GM18870 (cell line): Measurements from ENCODE around the gene SUSD6.

Source experiments
- ATAC-seq: cut with Tn5 transposase; IDR thresholded peaks from one replicate; pipeline ENCODE4 v1.9.1; 2021; ENCODE audit warnings: moderate library complexity; ENCODE audit not compliant: unreplicated experiment

Gene SUSD6

DNA sequence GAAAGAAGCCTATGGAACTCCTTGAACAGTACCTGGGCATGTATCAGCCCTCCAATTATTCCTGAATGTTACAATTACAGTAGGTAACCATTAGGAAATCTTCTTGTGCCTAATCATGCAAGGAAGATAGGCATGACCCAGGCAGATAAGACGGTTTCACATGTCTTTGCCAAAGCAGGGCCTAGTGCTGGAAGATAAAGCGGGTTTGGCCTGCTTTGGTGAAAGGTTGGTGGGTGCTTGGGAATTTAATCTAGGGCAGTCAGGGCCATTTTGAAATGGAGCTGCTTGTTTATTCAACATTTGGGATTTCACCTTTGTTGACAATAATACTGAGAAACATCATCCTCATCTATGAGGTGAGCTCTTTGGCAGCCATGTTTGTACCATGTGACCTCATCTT, 143.1 kb downstream of the SUSD6 start:
- ATAC-seq, result no peak

DNA sequence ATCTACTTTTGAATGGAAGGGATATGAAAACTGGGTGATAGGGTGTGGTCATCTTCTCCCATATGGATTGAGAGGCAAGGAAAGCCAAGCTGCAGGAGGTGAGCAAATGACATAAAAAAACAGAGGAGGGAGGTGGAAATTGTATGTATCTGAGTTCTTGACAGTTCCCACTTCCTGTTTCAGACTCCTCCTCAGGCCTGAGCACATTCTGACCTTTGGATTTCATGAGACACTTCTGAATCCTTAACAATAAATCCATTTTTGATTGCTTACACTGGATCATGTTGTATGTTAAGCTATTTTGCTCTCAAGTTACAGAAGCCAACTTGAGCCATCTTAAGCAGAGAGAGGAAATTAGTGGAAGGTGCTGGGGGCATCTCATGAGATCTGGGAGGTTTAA, 143.9 kb downstream of the SUSD6 start:
- no peak for ATAC-seq

DNA sequence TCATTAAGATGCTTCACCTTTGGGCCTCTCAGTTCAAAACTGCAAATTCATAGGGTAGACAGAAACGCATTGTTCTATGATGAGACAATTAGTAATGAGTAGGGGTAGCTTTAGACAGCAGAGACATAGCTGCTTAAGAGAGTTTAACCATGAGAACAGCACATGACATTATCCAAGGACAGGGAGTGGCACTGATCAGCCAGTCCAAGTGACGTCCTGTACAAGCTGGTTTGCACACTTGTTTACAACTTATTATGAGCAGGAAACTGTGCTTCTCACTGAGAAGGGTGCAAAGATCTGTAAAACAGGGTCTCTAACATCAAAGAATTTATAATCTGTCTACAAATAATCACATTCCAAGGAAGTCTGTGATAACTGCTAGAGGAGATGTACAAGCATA, 144.4 kb downstream of the SUSD6 start:
- ATAC-seq, result no peak

DNA sequence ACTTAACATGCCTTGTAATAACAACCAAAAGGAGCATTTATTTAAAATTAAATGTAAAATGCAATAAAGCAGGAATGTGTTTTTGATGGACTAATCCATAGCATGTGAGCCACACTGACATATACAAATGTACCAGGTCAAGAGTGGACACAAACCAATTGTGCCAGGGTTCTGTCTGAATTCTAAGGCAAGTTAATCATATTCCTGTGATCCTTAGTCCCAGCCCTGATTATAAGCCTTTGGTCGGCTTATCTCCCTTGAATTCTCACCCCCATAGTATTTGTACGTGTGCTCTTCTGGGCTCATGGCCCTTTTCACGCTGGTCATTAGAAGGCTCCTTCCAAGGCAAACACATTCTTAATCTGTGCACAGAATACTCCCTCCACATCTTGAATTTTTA, 144.9 kb downstream of the SUSD6 start:
- ATAC-seq, result no peak

DNA sequence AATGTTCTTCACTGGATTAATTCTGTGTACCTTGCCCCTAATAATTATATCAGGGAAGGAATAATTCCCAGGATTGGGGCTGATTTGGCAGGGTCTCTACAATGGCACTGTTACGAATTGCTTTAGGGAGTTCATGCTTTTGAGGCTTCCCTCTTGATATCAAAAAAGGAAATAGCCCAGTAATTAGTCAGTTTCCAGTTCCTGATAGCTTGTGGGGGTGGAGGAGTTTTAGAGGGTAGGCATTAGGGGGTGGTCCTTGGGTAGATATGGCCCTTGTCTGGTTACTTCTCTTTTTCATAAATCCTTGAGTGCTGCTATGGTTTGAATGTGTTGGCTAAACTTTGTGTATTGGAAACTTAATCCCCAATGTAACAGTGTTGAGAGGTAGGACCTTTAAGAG, 149.4 kb downstream of the SUSD6 start:
- ATAC-seq, result no peak

DNA sequence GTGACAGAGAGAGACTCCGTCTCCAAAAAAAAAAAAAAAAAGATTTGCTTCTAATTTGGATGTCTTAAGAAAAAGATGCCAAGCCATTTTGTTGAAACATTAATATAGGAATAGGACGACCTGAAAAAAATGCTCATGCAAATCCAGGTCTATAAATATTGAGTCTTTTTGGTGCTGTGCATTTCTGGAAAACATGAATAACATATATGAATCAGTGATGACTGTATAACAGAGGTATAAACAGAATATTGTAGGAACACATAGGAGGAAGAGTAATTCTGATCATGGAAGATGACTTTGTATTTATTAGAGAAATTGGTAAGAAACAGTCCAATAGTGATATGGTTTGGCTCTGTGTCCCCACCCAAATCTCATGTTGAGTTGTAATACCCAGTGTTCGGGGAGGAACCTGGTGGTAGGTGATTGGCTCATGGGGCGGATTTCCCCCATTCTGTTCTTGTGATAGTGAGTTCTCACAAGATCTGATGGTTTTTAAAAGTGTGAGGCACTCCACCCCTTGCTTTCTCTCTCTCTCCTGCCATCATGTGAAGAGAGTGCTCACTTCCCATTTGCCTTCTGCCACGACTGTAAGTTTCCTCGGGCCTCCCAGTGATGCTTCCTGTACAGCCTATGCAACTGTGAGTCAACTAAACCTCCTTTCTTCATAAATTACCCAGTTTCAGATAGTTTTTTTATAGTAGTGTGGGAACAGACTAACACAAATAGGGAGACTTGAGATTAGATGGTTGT, 152.5 kb downstream of the SUSD6 start:
- ATAC-seq, result no peak
